ENCODE results near the gene HMGN1. TPM values are rescaled to one million over a fixed set of nuclear protein-coding genes. Genes with fewer than 3 reads are reported as not detected.

HMGN1 gene
- total RNA-seq, 3 donors from 2014 or later = 104 to 218 (median 174) TPM

- no peak overlapping the region for H3K4me3 ChIP-seq
Observed at GRCh38 chr21:39326607-39327307, 22.1 kb downstream of the HMGN1 start.

GRCh38 chr21:39325458-39325857 lies 23.4 kb downstream of the HMGN1 start:
- intact Hi-C loops (cut with DNase I, micrococcal nuclease) = no loop called here
- no peak for TF ChIP-seq CTCF (IDR thresholded peaks at IDR 0.05)
- no peaks in the 10 kb centered on the region for H3K36me3 ChIP-seq (ENCODE audit: low read depth)
- no peaks in the 10 kb centered on the region for H3K4me1 ChIP-seq (ENCODE audit: low read depth)
- no peak for ATAC-seq
- DNase-seq = no peak
- no peaks in the 10 kb centered on the region for H3K9me3 ChIP-seq
- no peak overlapping the region for H3K4me3 ChIP-seq

More at GRCh38 chr21:39326607-39327307, 22.1 kb downstream of the HMGN1 start:
- intact Hi-C loops (cut with DNase I, micrococcal nuclease) = no loop called here
- Histone ChIP-seq H3K9me3 (no peaks in the 10 kb centered on the region), H3K4me1 (ENCODE audit: low read depth) (no peaks in the 10 kb centered on the region), H3K36me3 (ENCODE audit: low read depth) (no peaks in the 10 kb centered on the region)
- TF ChIP-seq CTCF (IDR thresholded peaks at IDR 0.05) = no peak
- no peak for DNase-seq
- ATAC-seq = no peak

GRCh38 chr21:39321424-39321823 lies 27.5 kb downstream of the HMGN1 start:
- intact Hi-C loops (cut with DNase I, micrococcal nuclease) = no loop called here
- ATAC-seq = no peak
- TF ChIP-seq CTCF (IDR thresholded peaks at IDR 0.05) = no peak

GRCh38 chr21:39319814-39320332 lies 29.0 kb downstream of the HMGN1 start:
- Histone ChIP-seq H3K4me3 (no peak overlapping the region), H3K9me3 (no peaks in the 10 kb centered on the region), H3K36me3 (ENCODE audit: low read depth) (no peaks in the 10 kb centered on the region), H3K4me1 (ENCODE audit: low read depth) (peaks cover 2% of the 10 kb centered on the region)
- ATAC-seq (no peak), DNase-seq (no peak)
- TF ChIP-seq CTCF (IDR thresholded peaks at IDR 0.05) = no peak
- intact Hi-C loops (cut with DNase I, micrococcal nuclease) = no loop called here

More at GRCh38 chr21:39321424-39321823, 27.5 kb downstream of the HMGN1 start:
- H3K36me3 ChIP-seq (ENCODE audit: low read depth) = no peaks in the 10 kb centered on the region
- H3K9me3 ChIP-seq = no peaks in the 10 kb centered on the region
- H3K4me3 ChIP-seq = no peak overlapping the region
- no peaks in the 10 kb centered on the region for H3K4me1 ChIP-seq (ENCODE audit: low read depth)
- DNase-seq = no peak

GRCh38 chr21:39319251-39319756 lies 29.6 kb downstream of the HMGN1 start:
- no peak for ATAC-seq
- no peak for DNase-seq
- intact Hi-C loops (cut with DNase I, micrococcal nuclease) = no loop called here

More at GRCh38 chr21:39319251-39319756, 29.6 kb downstream of the HMGN1 start:
- no peak for TF ChIP-seq CTCF (IDR thresholded peaks at IDR 0.05)
- Histone ChIP-seq H3K9me3 (no peaks in the 10 kb centered on the region), H3K36me3 (ENCODE audit: low read depth) (no peaks in the 10 kb centered on the region), H3K4me3 (no peak overlapping the region), H3K4me1 (ENCODE audit: low read depth) (peaks cover 6% of the 10 kb centered on the region)

Data from mucosa of descending colon (tissue), 3 donors.